ENCODE results near the gene CHMP6. TPM values are rescaled to one million over a fixed set of nuclear protein-coding genes. Genes with fewer than 3 reads are reported as not detected.

Gene CHMP6
- total and polyA plus RNA-seq, 9 of the 15 experiments (the other 6 are each of a cell fraction or from before 2014, with no cell fraction given) = 0.25 to 30.4 (median 13.4) TPM

- TF ChIP-seq BHLHE40 (IDR thresholded peaks at IDR 0.05; ENCODE audit: low read length) = peak; percentile 92
- TF ChIP-seq USF2 (CRISPR knock-in tag; IDR thresholded peaks at IDR 0.05) = peak; percentile 75
- no peak for TF ChIP-seq TBL1XR1 (IDR thresholded peaks at IDR 0.05; ENCODE audit: low read length in 2 of 2)
- no peak for TF ChIP-seq ZNF57 (CRISPR knock-in tag; IDR thresholded peaks at IDR 0.05)
- TF ChIP-seq MYNN (IDR thresholded peaks at IDR 0.05) = no peak
- no peak for TF ChIP-seq MYNN (CRISPR knock-in tag; IDR thresholded peaks at IDR 0.05)
- TF ChIP-seq MITF (IDR thresholded peaks at IDR 0.05) = peak; percentile 54; the same call in 1 of the 2 replicates
- TF ChIP-seq RAD51 (IDR thresholded peaks at IDR 0.05; ENCODE audit: borderline replicate concordance, low read depth) = peak; percentile 78
- TF ChIP-seq, protein P1, sequence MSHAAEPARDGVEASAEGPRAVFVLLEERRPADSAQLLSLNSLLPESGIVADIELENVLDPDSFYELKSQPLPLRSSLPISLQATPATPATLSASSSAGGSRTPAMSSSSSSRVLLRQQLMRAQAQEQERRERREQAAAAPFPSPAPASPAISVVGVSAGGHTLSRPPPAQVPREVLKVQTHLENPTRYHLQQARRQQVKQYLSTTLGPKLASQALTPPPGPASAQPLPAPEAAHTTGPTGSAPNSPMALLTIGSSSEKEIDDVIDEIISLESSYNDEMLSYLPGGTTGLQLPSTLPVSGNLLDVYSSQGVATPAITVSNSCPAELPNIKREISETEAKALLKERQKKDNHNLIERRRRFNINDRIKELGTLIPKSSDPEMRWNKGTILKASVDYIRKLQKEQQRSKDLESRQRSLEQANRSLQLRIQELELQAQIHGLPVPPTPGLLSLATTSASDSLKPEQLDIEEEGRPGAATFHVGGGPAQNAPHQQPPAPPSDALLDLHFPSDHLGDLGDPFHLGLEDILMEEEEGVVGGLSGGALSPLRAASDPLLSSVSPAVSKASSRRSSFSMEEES (CRISPR knock-in tag; IDR thresholded peaks at IDR 0.05) = peak; percentile 89
Measured at GRCh38 chr17:80984749-80985148, 6.9 kb upstream of the CHMP6 start (continued).
